ENCODE results near the gene BAIAP3. TPM values are rescaled to one million over a fixed set of nuclear protein-coding genes. Genes with fewer than 3 reads are reported as not detected.

The BAIAP3 gene
- total RNA-seq, 1 experiment from 2014 or later = 44.7 TPM

- Histone ChIP-seq H3K9ac (ENCODE audit: low read length) (peak overlapping the region; percentile 35; the same call in 1 of the 2 replicates), H3K36me3 (ENCODE audit: control insufficient read depth in 1 of 2, insufficient read depth in 2 of 2, low read length in 2 of 2) (no peaks in the 10 kb centered on the region), H3K4me1 (ENCODE audit: control insufficient read depth in 1 of 2, insufficient read depth in 2 of 2, low read length in 2 of 2) (peaks cover 36 to 76% of the 10 kb centered on the region in 2 experiments), H3K79me2 (ENCODE audit: insufficient read depth, low read length) (peaks cover 10% of the 10 kb centered on the region), H4K20me1 (ENCODE audit: insufficient read depth) (peaks cover 7% of the 10 kb centered on the region; the same call in 1 of the 2 replicates), H2AFZ (ENCODE audit: low read depth, low read length, poor library complexity, severe bottlenecking) (no peak overlapping the region), H3K4me3 (replicated peaks in 1 of 2; ENCODE audit: low read depth in 1 of 2, low read length in 2 of 2) (no peak overlapping the region), H3K4me2 (ENCODE audit: low read length) (peak overlapping the region; percentile 31), H3K27me3 (ENCODE audit: insufficient read depth, low read length) (no peaks in the 10 kb centered on the region), H3K9me3 (ENCODE audit: control insufficient read depth in 1 of 2, insufficient read depth in 1 of 2, low read depth in 1 of 2, low read length in 2 of 2) (no peaks in the 10 kb centered on the region), H3K27ac (ENCODE audit: low read depth, low read length) (peak overlapping the region; percentile 40), H3K9me2 (ENCODE audit: insufficient read depth) (no peaks in the 10 kb centered on the region)
- no TSS peak for BruUV-seq (replicated peaks)
- no peak for TF ChIP-seq ZFX (IDR thresholded peaks at IDR 0.05)
- no peak for TF ChIP-seq POLR2A (IDR thresholded peaks at IDR 0.05; ENCODE audit: borderline replicate concordance, extremely low read depth, insufficient read depth, insufficient read length)
- no peak for TF ChIP-seq YY1 (IDR thresholded peaks at IDR 0.05; ENCODE audit: extremely low read depth, insufficient replicate concordance, low read depth, low read length)
- ChIA-PET POLR2A (interaction anchor here (1.0 kb wide), 1 partner anchor 9 kb away, joined by 6 read pairs; no protein-coding TSS in a partner anchor), RAD21 (ENCODE audit: low non-redundant PET in 1 of 2, low total read pairs in 2 of 2, uncharacterized antibody in 2 of 2, unreplicated experiment in 2 of 2) (no interaction called here), CTCF (interaction anchor here (1.5 kb wide), 1 partner anchor 9 kb away, joined by 6 read pairs; no protein-coding TSS in a partner anchor)
- intact Hi-C loops (cut with micrococcal nuclease) = no loop called here
- ATAC-seq (no peak), DNase-seq (ENCODE audit: low read depth, low spot score) (no peak)
These were observed 27.6 kb upstream of the BAIAP3 start for GRCh38 chr16:1305823-1306222.

GRCh38 chr16:1306334-1306733 is 27.1 kb upstream of the BAIAP3 start:
- no peaks in the 10 kb centered on the region for H3K27me3 ChIP-seq (ENCODE audit: insufficient read depth, low read length)
- ATAC-seq (no peak), DNase-seq (ENCODE audit: low read depth, low spot score) (no peak)
- peaks cover 12% of the 10 kb centered on the region; the same call in 1 of the 2 replicates for H4K20me1 ChIP-seq (ENCODE audit: insufficient read depth)
- no peaks in the 10 kb centered on the region for H3K9me3 ChIP-seq (ENCODE audit: control insufficient read depth in 1 of 2, insufficient read depth in 1 of 2, low read depth in 1 of 2, low read length in 2 of 2)
- TF ChIP-seq ELF1 (IDR thresholded peaks at IDR 0.05; ENCODE audit: borderline replicate concordance, low read depth) (no peak), REST (IDR thresholded peaks at IDR 0.05; ENCODE audit: low read depth) (no peak), ZFX (IDR thresholded peaks at IDR 0.05) (no peak), ZNF274 (IDR thresholded peaks at IDR 0.05; ENCODE audit: low read depth, low read length) (no peak), CTCF (IDR thresholded peaks at IDR 0.05 in 2 of 3, conservative IDR thresholded peaks at IDR 0.05 in 1 of 3; ENCODE audit: borderline replicate concordance in 1 of 3, insufficient read depth in 1 of 3, low read depth in 2 of 3, low read length in 2 of 3) (no peak), FOSL1 (IDR thresholded peaks at IDR 0.05; ENCODE audit: low read depth) (no peak), ATF3 (IDR thresholded peaks at IDR 0.05) (no peak), POLR2A (IDR thresholded peaks at IDR 0.05; ENCODE audit: borderline replicate concordance, extremely low read depth, insufficient read depth, insufficient read length) (no peak), EGR1 (IDR thresholded peaks at IDR 0.05; ENCODE audit: low read depth) (no peak), EZH2phosphoT487 (IDR thresholded peaks at IDR 0.05; ENCODE audit: borderline replicate concordance) (no peak), MAX (IDR thresholded peaks at IDR 0.05) (no peak), RAD21 (IDR thresholded peaks at IDR 0.05; ENCODE audit: low read depth) (no peak)
- H3K9me2 ChIP-seq (ENCODE audit: insufficient read depth) = no peaks in the 10 kb centered on the region
- intact Hi-C loops (cut with micrococcal nuclease) = no loop called here
- POLR2A ChIA-PET = interaction anchor here (1.0 kb wide), 1 partner anchor 9 kb away, joined by 6 read pairs; no protein-coding TSS in a partner anchor
- H2AFZ ChIP-seq (ENCODE audit: low read depth, low read length, poor library complexity, severe bottlenecking) = no peak overlapping the region
- no peak overlapping the region; the same call in 1 of the 2 replicates for H3K4me2 ChIP-seq (ENCODE audit: low read length)
- H3K4me3 ChIP-seq (replicated peaks in 1 of 2; ENCODE audit: low read depth in 1 of 2, low read length in 2 of 2) = no peak overlapping the region
- RAD21 ChIA-PET (ENCODE audit: low non-redundant PET in 1 of 2, low total read pairs in 2 of 2, uncharacterized antibody in 2 of 2, unreplicated experiment in 2 of 2) = no interaction called here
- CTCF ChIA-PET = interaction anchor here (1.5 kb wide), 1 partner anchor 9 kb away, joined by 6 read pairs; no protein-coding TSS in a partner anchor
- peak overlapping the region; percentile 47; the same call in 1 of the 2 replicates for H3K27ac ChIP-seq (ENCODE audit: low read depth, low read length)
- peaks cover 33 to 76% of the 10 kb centered on the region in 2 experiments for H3K4me1 ChIP-seq (ENCODE audit: control insufficient read depth in 1 of 2, insufficient read depth in 2 of 2, low read length in 2 of 2)
- no peaks in the 10 kb centered on the region for H3K36me3 ChIP-seq (ENCODE audit: control insufficient read depth in 1 of 2, insufficient read depth in 2 of 2, low read length in 2 of 2)
- no peak overlapping the region for H3K9ac ChIP-seq (ENCODE audit: low read length)
- no TSS peak for BruUV-seq (replicated peaks)
- H3K79me2 ChIP-seq (ENCODE audit: insufficient read depth, low read length) = peaks cover 15% of the 10 kb centered on the region
